Measurements from ENCODE around the gene SP110. TPM values are rescaled to one million over a fixed set of nuclear protein-coding genes. Genes with fewer than 3 reads are reported as not detected.

Gene SP110
- total RNA-seq, 1 donor from 2014 or later = 29.6 TPM

DNA sequence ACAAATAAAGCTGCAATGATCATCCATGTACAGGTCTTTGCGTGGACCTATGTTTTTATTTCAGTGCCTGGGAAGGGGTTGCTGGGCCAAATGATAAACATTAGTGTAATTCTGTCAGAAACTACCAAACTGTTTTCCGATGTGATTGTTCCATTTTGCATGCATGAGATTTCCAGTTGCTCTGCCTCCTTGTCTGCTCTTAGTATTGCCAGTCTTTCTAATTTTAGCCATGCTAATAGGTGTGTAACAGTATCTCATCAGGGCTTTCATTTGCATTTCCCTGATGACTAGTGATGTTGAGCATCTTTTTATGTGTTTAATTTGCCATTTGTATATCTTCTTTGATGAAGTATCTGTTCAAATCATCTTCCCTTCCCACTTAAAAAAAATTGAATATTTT, 67.5 kb downstream of the SP110 start:
- Mint-ChIP-seq H3K36me3 (no peaks in the 10 kb centered on the region), H3K27ac (no peak overlapping the region), H3K4me1 (peaks cover 3% of the 10 kb centered on the region), H3K27me3 (ENCODE audit: low read depth) (no peaks in the 10 kb centered on the region), H3K4me3 (no peak overlapping the region), H3K9me3 (peaks cover 14% of the 10 kb centered on the region)
- TF ChIP-seq CTCF (IDR thresholded peaks at IDR 0.05; ENCODE audit: unreplicated experiment) = no peak
- no peak for DNase-seq (ENCODE audit: low spot score in 2 of 2, unreplicated experiment in 2 of 2)

DNA sequence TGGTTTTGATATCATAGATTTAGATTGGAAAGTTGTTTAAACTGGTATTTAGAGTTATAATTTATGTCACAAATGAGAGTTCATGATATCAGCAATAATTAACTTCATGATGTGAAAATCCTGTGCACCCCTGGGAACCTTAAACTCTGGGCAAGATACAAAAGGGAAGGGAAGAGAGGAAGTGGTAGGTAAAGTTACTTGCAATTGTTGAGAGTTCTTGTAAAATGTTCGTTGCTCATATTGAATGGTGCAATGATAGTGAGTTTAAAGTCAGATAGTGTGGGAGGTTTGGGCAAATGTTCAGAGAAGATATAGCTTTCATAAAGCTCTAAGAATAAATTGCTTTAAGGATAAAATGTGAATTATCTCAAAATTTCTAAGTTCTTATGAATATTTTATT, 75.4 kb downstream of the SP110 start:
- Mint-ChIP-seq H3K4me1 (no peaks in the 10 kb centered on the region), H3K27me3 (ENCODE audit: low read depth) (no peaks in the 10 kb centered on the region)

DNA sequence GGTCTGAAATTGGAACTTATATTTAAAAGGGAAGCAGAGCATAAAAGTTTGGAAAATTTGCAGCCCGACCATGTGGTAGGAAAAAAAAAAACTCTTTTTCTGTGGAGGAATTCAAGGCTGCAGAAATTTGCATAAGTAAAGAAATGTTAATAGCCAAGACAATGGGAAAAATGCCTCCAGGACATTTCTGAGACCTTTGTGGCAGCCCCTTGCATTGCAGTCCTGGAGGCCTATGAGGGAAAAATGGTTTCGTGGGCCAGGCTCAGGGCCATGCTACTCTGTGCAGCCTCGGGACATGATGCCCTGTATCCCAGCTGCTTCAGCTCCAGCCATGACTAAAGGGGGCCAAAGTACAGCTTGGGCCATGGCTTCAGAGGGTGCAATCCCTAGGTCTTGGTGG, 79.1 kb downstream of the SP110 start:
- TF ChIP-seq CTCF (IDR thresholded peaks at IDR 0.05; ENCODE audit: unreplicated experiment) = no peak

More for the DNA sequence above, 75.4 kb downstream of the SP110 start:
- TF ChIP-seq CTCF (IDR thresholded peaks at IDR 0.05; ENCODE audit: unreplicated experiment) = no peak
- Mint-ChIP-seq H3K27ac (no peak overlapping the region), H3K9me3 (peaks cover 5% of the 10 kb centered on the region), H3K4me3 (no peak overlapping the region), H3K36me3 (no peaks in the 10 kb centered on the region)
- DNase-seq (ENCODE audit: low spot score in 2 of 2, unreplicated experiment in 2 of 2) = no peak

DNA sequence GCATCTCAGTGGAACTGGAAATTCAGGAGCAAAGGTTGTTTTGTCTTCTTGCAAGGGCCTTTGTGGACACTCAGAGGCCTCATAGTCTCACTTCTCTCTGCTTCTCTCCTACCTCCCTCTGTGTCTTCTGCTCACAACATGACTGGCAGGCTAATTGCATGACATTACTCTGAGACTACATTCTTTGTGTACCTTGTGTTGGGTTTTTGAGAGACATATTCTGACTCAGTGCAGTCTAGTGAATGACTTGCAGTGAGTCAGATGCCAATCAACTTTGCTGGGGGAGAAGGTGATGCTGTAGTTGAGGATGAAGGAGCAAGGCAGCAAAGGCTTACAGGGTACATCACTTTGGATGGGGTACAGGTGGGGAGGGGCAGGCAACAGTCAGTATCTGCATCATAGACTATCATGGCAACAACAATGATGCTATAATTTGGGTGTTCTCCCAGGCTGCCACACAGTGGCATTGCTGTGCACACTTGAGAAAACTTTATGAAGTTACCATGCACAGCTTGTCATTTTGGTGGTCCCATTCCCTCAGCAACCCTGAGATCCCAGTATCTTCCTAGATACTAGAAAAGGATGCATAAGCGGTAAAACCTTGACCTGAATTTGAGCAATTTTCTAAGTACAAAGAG, 81.8 kb downstream of the SP110 start:
- Mint-ChIP-seq H3K9me3 (peaks cover 5% of the 10 kb centered on the region), H3K4me3 (no peak overlapping the region), H3K4me1 (no peaks in the 10 kb centered on the region), H3K27ac (no peak overlapping the region), H3K27me3 (ENCODE audit: low read depth) (peaks cover 8% of the 10 kb centered on the region), H3K36me3 (no peaks in the 10 kb centered on the region)
- no peak for TF ChIP-seq CTCF (IDR thresholded peaks at IDR 0.05; ENCODE audit: unreplicated experiment)
- no peak for DNase-seq (ENCODE audit: low spot score in 2 of 2, unreplicated experiment in 2 of 2)

More for the DNA sequence above, 79.1 kb downstream of the SP110 start:
- H3K36me3 Mint-ChIP-seq = no peaks in the 10 kb centered on the region
- H3K27me3 Mint-ChIP-seq (ENCODE audit: low read depth) = peaks cover 8% of the 10 kb centered on the region
- H3K4me3 Mint-ChIP-seq = no peak overlapping the region
- H3K27ac Mint-ChIP-seq = no peak overlapping the region
- H3K4me1 Mint-ChIP-seq = no peaks in the 10 kb centered on the region
- no peak for DNase-seq (ENCODE audit: low spot score in 2 of 2, unreplicated experiment in 2 of 2)
- H3K9me3 Mint-ChIP-seq = peaks cover 5% of the 10 kb centered on the region

DNA sequence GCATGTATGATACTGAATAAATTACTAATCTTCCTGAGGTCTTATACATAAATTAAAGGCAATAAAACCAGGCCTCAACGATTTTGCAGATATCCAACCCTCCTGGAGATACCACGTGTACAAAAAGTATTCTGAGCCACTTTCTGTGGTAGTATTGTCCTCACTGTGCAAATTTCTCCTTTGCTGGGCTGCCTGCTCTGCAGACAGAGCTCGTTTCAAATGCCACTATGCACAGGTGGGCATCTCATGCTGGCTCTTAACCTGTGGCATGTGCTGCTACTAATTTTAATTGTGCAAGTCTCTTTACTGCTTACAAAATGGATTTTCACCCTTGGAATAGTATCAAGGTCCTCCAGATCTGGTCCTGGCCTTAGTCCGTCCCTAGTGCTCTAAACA, 84.7 kb downstream of the SP110 start:
- H3K4me3 Mint-ChIP-seq = no peak overlapping the region
- H3K36me3 Mint-ChIP-seq = no peaks in the 10 kb centered on the region
- H3K9me3 Mint-ChIP-seq = peaks cover under 1% of the 10 kb centered on the region
- no peaks in the 10 kb centered on the region for H3K4me1 Mint-ChIP-seq
- H3K27me3 Mint-ChIP-seq (ENCODE audit: low read depth) = peaks cover 8% of the 10 kb centered on the region
- DNase-seq (ENCODE audit: low spot score in 2 of 2, unreplicated experiment in 2 of 2) = no peak
- TF ChIP-seq CTCF (IDR thresholded peaks at IDR 0.05; ENCODE audit: unreplicated experiment) = no peak
- no peak overlapping the region for H3K27ac Mint-ChIP-seq
